ENCODE results near the gene TAX1BP1. TPM values are rescaled to one million over a fixed set of nuclear protein-coding genes. Genes with fewer than 3 reads are reported as not detected.

TAX1BP1 gene
- total and polyA plus RNA-seq, 2 experiments from 2014 or later, result 56.5 to 87.9 TPM

DNA sequence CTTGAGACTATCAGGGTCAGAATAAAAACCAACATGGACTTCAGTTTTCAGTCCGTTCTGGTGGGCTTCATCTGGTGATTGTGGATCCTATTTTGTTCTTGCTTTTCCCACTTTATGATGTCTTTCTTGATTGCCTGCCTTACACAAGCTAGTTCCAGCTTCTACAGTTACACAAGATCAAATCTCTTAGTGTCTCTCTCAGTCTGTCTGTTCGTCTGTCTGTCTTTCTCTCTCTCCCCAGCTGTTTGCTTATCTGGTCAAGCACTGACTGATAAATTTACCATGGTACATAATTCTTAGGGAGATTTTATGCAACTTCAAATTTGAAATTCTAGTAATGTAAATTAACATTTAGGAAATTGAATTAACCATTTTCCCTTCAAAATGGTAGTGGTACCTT, 35.8 kb downstream of the TAX1BP1 start:
- Histone ChIP-seq H3K36me3 (ENCODE audit: insufficient read depth) (no peaks in the 10 kb centered on the region), H3K27ac (ENCODE audit: low read depth) (no peak overlapping the region), H2AFZ (no peak overlapping the region), H3F3A (replicated peaks; ENCODE audit: low read depth) (no peaks in the 10 kb centered on the region), H3K27me3 (ENCODE audit: insufficient read depth) (no peaks in the 10 kb centered on the region), H3K9me2 (ENCODE audit: insufficient read depth) (no peaks in the 10 kb centered on the region), H3K4me2 (no peak overlapping the region), H3K79me2 (replicated peaks; ENCODE audit: insufficient read depth) (peaks cover 13% of the 10 kb centered on the region; the same call in 1 of the 2 replicates), H4K20me1 (replicated peaks; ENCODE audit: insufficient read depth) (peaks cover 3% of the 10 kb centered on the region; the same call in 1 of the 2 replicates), H3K4me1 (ENCODE audit: insufficient read depth) (no peaks in the 10 kb centered on the region), H3K4me3 (no peak overlapping the region)
- DNase-seq (ENCODE audit: low spot score), result no peak
- Mint-ChIP-seq H3K4me1 (peaks cover 6% of the 10 kb centered on the region; the same call in 2 of the 3 replicates), H3K36me3 (ENCODE audit: low read depth) (peaks cover 6% of the 10 kb centered on the region; the same call in 1 of the 3 replicates), H3K9me3 (no peaks in the 10 kb centered on the region), H3K4me3 (no peak overlapping the region), H3K27me3 (ENCODE audit: insufficient read depth, low read depth, poor library complexity) (no peaks in the 10 kb centered on the region), H3K27ac (no peak overlapping the region)
- TF ChIP-seq JUNB (IDR thresholded peaks at IDR 0.05; ENCODE audit: unreplicated experiment), result no peak
- no peak for TF ChIP-seq CTCF (conservative IDR thresholded peaks at IDR 0.05; ENCODE audit: low read depth in 2 of 2)
- no peak for TF ChIP-seq EZH2 (IDR thresholded peaks at IDR 0.05; ENCODE audit: low read depth, unreplicated experiment)
- TF ChIP-seq POLR2AphosphoS5 (IDR thresholded peaks at IDR 0.05; ENCODE audit: low read depth), result no peak
- no peak for TF ChIP-seq ZNF114 (CRISPR knock-in tag; IDR thresholded peaks at IDR 0.05)
- no peak for TF ChIP-seq NANOG (IDR thresholded peaks at IDR 0.05; ENCODE audit: borderline replicate concordance)
- no peak for TF ChIP-seq ETS1 (IDR thresholded peaks at IDR 0.05)
- no peak for TF ChIP-seq ZNF331 (CRISPR knock-in tag; IDR thresholded peaks at IDR 0.05; ENCODE audit: low read depth)
- no peak for TF ChIP-seq EZH2phosphoT487 (IDR thresholded peaks at IDR 0.05; ENCODE audit: unreplicated experiment)
- TF ChIP-seq CREB1 (CRISPR knock-in tag; IDR thresholded peaks at IDR 0.05; ENCODE audit: low read depth), result no peak
- TF ChIP-seq REST (IDR thresholded peaks at IDR 0.05; ENCODE audit: unreplicated experiment), result no peak
- no peak for TF ChIP-seq ZNF462 (CRISPR knock-in tag; IDR thresholded peaks at IDR 0.05)
- no peak for TF ChIP-seq STAT1 (IDR thresholded peaks at IDR 0.05; ENCODE audit: unreplicated experiment)
- ATAC-seq, result no peak
